SK-N-MC (cell line): Measurements from ENCODE around the gene ANKMY1.

Experiments
- DNase-seq: peaks from one replicate; pipeline ENCODE4 v3.0.0-alpha.2; 2011; ENCODE audit warnings: low read depth, low spot score
- H3K27ac ChIP-seq: fragments of 200-600 bp; sonication (generic); 2 replicates; pipeline ENCODE4 v1.5.1; 2016; ENCODE audit warnings: mixed run types
- H3K36me3 ChIP-seq: fragments of 200-600 bp; sonication (generic); 2 replicates; pipeline ENCODE4 v1.6.1; 2017; ENCODE audit warnings: antibody characterized with exemption, low read length, mixed read lengths; ENCODE audit not compliant: insufficient read depth
- H3K4me3 ChIP-seq: fragments of 200-600 bp; sonication (generic); 2 replicates; pipeline ENCODE4 v1.5.1; 2016
- H3K9ac ChIP-seq: fragments of 200-600 bp; sonication (generic); 2 replicates; pipeline ENCODE4 v1.8.0; 2017; ENCODE audit warnings: mixed run types, mixed read lengths; ENCODE audit not compliant: insufficient read length
- H3K9me3 ChIP-seq: fragments of 200-600 bp; sonication (generic); 2 replicates; pipeline ENCODE4 v1.6.1; 2017; ENCODE audit warnings: low read depth, mild to moderate bottlenecking, antibody characterized with exemption, low read length, moderate library complexity, mixed read lengths
- EZH2 ChIP-seq: fragments of 200-600 bp; sonication (generic); IDR thresholded peaks from one replicate; pipeline ENCODE4 v1.6.1; 2017; ENCODE audit warnings: antibody characterized with exemption
- FOXP2 ChIP-seq: optimal IDR thresholded peaks from 2 replicates; pipeline ENCODE3; 2011; ENCODE audit warnings: mild to moderate bottlenecking, moderate library complexity; ENCODE audit not compliant: insufficient read depth; ENCODE audit errors: extremely low read length, control extremely low read depth
- POLR2AphosphoS5 ChIP-seq: IDR thresholded peaks from 2 replicates; pipeline ENCODE4 v1.6.1; 2012; ENCODE audit warnings: mild to moderate bottlenecking, low read depth, low read length, borderline replicate concordance

Gene ANKMY1

DNA sequence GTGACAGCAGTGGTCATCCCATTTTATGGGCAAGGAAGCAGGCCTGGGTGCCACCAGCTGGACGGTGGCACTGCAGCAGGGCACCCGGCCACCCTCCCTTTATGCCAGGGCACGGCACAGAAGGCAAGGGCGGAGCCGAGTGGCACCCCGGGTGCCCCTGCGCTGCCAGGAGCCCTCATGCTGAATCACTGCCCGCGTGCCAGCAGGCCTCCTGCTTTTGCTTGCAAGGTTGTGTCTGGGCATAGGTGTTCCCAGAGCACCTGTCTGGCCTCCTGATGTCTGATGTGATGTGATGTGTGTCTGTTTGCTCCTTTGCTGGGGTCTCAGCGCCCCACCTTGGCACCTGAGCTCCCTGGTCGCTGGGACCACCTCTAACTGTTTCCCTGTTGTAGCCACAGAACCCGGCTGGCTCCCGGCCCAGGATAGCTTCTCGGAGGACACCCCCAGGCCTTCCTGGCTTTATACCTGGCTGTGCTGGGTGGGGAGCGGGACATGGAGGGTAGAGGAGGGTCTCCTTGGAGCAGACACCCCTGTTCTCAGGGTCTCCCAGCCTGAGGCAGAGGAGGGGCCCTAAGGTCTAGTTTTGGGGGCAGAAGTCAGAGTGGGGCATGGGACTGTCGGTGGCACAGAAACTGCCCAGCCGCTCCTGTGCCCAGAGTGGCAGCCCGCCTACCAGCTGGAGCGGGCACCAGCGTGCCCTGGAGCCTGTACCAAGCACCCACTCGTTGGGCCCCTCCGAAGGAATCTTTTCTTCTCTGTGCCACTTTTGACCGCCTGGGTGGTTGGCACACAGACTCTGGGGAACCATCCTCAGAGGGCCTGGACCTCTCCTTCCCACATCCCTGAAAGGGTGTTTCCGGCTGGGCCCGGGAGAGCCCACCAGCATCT, 118.7 kb downstream of the ANKMY1 start:
- Histone ChIP-seq H3K36me3 (no peaks in the 10 kb centered on the region), H3K27ac (no peak overlapping the region), H3K9ac (no peak overlapping the region), H3K4me3 (no peak overlapping the region), H3K9me3 (no peaks in the 10 kb centered on the region)
- TF ChIP-seq POLR2AphosphoS5, result no peak
- no peak for TF ChIP-seq EZH2
- no peak for TF ChIP-seq FOXP2
- DNase-seq, result no peak

DNA sequence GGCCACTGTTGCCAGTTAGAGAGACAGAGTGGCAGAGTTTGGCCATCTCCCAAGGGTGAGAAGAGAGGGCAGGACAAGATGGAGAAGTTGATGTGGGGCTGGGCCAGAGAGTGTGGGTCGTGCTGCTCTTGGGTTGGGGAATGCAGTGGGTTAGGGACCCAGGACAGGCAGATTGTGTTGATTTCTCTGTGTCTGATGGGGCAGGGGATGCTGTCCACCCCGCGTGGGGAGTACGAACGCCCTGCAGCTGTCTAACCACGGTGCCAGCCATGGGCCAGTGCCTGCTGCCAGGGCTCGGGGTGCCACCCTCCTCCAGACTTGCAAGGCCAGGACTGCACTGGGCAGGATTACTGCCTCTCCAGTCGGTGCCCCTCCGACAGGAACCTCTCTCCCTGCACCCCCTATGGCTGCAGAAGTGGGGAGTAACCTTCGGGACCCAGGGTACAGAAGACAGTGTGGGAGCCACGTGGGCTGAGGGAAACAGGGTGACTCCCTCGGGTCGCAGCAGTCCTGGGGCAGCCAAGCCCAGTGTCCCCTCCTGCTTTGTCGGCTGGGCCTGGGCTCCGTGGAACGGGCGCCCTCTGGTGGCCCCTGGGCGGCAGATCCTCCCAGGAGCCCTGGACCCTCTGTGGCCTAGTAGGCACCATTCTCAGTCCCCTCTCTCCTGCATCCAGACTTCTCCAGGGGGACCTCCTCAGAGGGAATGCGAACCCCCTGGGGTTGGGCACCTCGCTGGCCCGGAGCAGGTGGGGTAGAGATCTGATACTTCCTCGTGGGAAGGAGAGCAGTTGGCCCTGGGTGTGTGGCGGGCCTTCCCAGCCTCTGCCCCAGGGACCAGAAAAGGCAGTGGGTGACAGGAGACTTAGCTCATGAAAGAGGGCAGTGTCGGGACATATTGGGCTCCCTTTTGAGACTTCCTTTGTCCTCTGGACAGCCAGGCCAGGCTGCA, 119.7 kb downstream of the ANKMY1 start:
- H3K9ac ChIP-seq, result no peak overlapping the region
- no peak overlapping the region for H3K27ac ChIP-seq
- H3K4me3 ChIP-seq, result no peak overlapping the region
- no peaks in the 10 kb centered on the region for H3K9me3 ChIP-seq
- DNase-seq, result no peak
- TF ChIP-seq EZH2 (no peak), FOXP2 (no peak), POLR2AphosphoS5 (no peak)
- no peaks in the 10 kb centered on the region for H3K36me3 ChIP-seq

GRCh38 chr2:240437551-240437860, 120.3 kb downstream of the ANKMY1 start:
- Histone ChIP-seq H3K4me3 (no peak overlapping the region), H3K27ac (no peak overlapping the region), H3K36me3 (no peaks in the 10 kb centered on the region), H3K9me3 (no peaks in the 10 kb centered on the region), H3K9ac (no peak overlapping the region)
- TF ChIP-seq EZH2, result no peak
- TF ChIP-seq POLR2AphosphoS5, result no peak
- no peak for TF ChIP-seq FOXP2
- no peak for DNase-seq

DNA sequence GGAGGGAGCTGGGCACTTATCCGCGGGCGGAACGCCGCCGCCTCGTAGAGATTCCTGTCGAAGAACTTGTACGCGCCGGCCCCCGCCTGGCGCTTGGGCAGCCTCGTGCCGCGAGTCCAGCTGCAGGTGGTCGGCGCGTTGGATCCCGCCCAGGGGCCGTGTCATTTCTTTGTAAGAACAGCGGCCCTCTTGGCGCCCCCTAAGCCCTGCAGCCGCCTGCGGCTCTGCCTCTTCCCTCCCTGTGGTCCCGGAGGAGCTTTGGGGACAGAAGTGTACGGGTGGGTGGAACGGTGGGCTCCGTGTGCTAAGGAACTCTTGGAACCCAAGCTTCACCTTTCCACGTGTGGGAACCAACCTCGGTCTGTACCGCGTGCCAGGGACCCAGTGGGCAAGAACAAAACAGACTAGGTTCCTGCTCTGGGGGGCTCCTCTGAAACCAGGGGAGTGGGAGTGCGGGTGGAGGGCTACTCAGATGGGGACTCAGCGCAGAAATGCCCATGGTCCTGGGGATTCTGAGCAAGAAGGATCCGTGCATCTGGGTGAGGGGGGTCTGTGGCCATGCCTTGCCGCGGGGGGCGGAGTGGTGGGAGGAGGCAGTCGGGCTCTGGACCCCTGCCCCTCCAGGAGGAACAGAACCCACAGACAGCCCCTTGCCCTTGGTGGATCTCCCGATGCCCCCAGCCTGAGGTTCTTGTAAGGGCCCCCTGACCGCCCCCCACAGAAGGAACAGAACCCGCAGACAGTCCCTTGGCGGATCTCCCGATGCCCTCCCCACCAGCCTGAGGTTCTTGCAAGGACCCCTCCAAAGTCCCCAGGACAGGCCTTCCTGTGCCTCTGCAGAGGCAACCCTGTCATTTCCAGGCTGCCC, 120.9 kb downstream of the ANKMY1 start:
- no peak overlapping the region for H3K9ac ChIP-seq
- H3K9me3 ChIP-seq, result no peaks in the 10 kb centered on the region
- TF ChIP-seq EZH2, result no peak
- TF ChIP-seq FOXP2, result no peak
- TF ChIP-seq POLR2AphosphoS5, result no peak
- H3K27ac ChIP-seq, result no peak overlapping the region
- no peak for DNase-seq
- H3K4me3 ChIP-seq, result peak overlapping the region; percentile 81
- no peaks in the 10 kb centered on the region for H3K36me3 ChIP-seq

GRCh38 chr2:240435948-240436682, 121.7 kb downstream of the ANKMY1 start:
- H3K4me3 ChIP-seq, result peak overlapping the region; percentile 81
- no peak for DNase-seq
- no peak overlapping the region for H3K9ac ChIP-seq
- H3K27ac ChIP-seq, result no peak overlapping the region
- H3K9me3 ChIP-seq, result no peaks in the 10 kb centered on the region
- H3K36me3 ChIP-seq, result no peaks in the 10 kb centered on the region
- TF ChIP-seq FOXP2, result no peak

- no peak within 1 kb of the TSS for H3K27ac ChIP-seq
- H3K4me3 ChIP-seq, result peak within 1 kb of the TSS; percentile 88
- no peak for TF ChIP-seq EZH2
- TF ChIP-seq FOXP2, result no peak
- TF ChIP-seq POLR2AphosphoS5, result no peak
- H3K9me3 ChIP-seq, result no peaks in the 10 kb centered on the region
- DNase-seq, result no peak
- H3K36me3 ChIP-seq, result no peaks in the 10 kb centered on the region
- peak within 1 kb of the TSS; percentile 64 for H3K9ac ChIP-seq
These were observed 122.3 kb downstream of the ANKMY1 start, which contains the start of gene GPC1 for GRCh38 chr2:240435457-240435947. TSS of gene GPC1 (plus strand) at chr2:240435663. CDS start at chr2:240435919, 256 bp downstream.

DNA sequence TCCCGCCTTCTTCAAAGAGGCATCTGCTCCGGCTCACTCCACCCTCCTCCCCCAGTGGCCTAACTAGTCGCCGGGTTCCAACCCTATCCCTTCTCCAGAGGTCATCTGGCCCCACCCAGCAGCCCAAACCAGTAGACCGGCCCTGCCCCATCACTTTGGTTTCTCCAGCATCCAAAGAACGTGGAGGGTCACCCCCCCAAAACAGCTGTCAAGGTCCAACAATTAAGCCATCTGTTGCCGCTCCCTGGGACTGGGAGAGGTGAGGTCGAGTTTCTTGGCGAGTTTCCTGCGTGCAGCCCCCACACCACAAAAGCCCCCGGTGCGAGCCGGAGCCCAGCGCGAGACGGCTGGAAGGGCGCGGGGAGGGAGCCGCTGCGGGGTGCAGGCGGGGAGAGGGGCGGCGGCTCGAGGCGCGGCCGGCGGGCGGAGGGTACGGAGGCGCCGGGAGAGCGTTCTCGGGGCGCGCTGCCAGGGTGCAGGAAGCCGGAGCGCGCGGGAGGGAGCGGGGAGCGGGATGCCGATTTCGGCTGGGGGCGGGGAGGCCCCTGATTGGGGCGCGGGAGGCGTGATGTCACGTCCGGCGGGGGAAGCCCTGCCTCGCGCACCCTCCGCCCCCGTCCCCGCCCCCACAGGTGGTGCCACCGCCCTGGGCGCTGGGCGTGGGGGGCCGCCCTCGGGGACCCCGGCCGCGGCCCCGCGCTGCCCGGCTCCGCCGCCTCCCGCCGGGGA, 122.9 kb downstream of the ANKMY1 start:
- TF ChIP-seq POLR2AphosphoS5, result no peak
- no peak for TF ChIP-seq FOXP2
- TF ChIP-seq EZH2, result no peak
- H3K4me3 ChIP-seq, result peak overlapping the region; percentile 88
- H3K9me3 ChIP-seq, result no peaks in the 10 kb centered on the region
- H3K9ac ChIP-seq, result peak overlapping the region; percentile 64
- DNase-seq, result no peak
- no peaks in the 10 kb centered on the region for H3K36me3 ChIP-seq
- H3K27ac ChIP-seq, result no peak overlapping the region
